Non-pigmented ciliary epithelial cell (primary cell): ENCODE data around the gene LRMDA.

Experiments used
- DNase-seq: peaks from one replicate; pipeline ENCODE4 v3.0.0-alpha.2; 2010; ENCODE audit warnings: low read depth

LRMDA gene

DNA sequence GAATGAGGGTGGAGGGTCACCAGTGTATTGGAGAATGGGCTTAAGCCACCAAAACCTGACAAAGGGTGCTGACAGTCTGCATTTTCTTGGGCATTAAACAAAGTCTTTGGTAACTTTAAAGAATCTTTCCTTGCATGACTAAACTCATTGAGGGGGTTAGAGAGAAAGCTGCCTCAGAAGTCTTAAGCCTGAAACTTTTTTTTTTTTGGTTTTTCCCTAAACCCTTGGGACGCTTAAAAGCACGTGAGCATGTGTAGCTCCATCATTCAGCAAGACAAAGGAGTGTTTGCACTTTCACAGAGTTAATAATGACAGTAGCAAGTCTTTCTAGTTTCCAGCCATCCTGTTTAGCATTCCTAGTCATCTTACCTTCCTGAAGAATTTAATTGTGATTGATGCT, 110.7 kb downstream of the LRMDA start:
- DNase-seq: no peak

DNA sequence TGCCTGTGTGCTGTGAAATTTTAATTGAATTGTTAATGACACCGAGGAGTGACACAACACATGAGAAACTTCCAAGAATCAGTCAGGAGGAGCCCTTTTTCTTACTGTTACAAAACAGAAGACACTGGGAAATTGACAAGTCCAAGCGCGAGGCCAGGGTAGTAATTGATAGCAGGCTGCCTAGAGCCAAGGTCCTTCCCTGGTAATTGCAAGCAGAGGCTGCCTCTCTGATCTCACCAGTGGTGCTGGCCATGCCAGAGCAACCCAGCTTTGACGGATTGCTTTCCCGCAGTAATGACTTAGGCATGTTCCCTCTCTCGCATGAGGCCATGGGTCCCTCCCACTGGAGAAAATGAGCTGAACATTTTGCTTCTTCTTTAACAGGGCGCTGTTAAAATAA, 111.5 kb downstream of the LRMDA start:
- DNase-seq: no peak

DNA sequence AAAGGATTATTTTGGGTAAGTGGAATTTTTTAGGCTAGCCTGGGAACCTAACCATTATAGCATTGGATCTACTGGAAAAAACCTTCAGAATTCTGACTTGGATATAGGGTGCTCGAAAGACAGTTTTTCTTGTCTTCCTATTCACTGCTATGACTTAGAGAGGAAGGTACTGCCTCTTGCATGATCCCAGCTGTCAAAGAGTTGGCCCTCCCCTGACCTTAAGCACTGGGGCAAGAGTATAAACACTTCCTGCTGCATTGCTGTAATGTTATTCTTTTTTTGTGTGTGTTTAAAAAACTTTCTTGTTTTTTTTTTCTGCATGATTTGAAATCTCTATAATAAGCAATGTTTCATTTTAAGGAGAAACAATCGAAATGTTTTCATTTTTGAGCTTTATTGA, 113.0 kb downstream of the LRMDA start:
- no peak for DNase-seq

- DNase-seq: no peak
These were observed 113.7 kb downstream of the LRMDA start for GRCh38 chr10:75544993-75545706.

GRCh38 chr10:75546004-75546403, 114.6 kb downstream of the LRMDA start:
- no peak for DNase-seq

GRCh38 chr10:75547391-75548298, 116.2 kb downstream of the LRMDA start:
- peak; percentile 83 for DNase-seq

DNA sequence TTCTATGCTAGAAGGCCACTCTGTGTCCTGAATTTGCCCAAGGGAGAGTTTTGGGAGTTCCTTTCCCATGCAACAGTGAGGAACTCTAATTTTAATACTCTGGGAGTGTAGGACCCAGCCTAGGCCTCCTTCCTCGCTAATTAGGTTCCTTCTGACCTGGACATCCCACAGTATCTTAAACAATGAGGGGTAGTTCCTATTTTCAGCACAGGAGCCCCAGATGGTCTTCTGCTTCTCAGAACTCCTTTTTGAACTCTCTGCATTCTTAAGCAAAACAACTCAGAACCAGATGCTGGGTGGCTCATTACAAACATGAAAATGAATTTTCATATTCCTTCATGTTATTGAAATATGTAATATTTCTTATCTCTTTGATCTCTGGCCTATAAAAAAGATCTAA, 116.9 kb downstream of the LRMDA start:
- no peak for DNase-seq

DNA sequence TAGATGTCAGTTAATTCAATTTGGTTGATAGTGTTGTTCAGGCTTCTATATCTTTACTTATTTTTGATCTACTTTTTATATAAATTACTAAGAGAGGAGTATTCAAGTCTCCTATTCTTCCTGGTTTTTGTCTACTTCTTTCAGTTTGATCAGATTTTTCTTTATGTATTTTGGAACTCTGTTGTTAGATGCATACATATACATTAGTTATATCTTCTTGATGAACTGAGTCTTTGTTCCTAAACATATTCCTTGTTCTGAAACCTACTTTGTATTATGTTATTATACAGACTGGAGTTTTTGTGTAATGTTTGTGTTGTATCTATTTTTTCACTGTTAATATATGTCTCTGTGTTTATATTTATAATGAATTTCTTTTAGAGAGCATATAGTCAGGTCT, 118.8 kb downstream of the LRMDA start:
- no peak for DNase-seq

GRCh38 chr10:75552171-75552570, 120.7 kb downstream of the LRMDA start:
- no peak for DNase-seq

DNA sequence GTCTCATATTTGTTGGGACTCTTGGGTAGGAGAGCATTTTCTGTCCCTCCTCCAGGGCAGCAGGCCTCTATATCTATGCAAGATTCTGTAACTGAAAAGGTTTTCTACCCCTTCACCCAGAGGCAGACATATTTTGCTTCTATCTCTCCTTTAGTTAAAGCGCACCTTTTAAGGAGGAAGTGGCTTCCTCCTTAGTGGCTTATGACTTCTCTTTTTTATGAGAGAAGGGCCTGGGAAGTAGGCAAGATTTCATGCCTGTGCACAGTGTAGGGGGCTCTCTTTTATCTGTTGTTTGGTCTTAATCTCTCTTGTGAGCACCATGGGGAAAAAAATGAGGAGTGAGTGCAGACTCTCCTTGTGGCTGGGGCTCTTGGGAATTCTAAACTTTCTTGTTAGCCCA, 122.1 kb downstream of the LRMDA start:
- no peak for DNase-seq

DNA sequence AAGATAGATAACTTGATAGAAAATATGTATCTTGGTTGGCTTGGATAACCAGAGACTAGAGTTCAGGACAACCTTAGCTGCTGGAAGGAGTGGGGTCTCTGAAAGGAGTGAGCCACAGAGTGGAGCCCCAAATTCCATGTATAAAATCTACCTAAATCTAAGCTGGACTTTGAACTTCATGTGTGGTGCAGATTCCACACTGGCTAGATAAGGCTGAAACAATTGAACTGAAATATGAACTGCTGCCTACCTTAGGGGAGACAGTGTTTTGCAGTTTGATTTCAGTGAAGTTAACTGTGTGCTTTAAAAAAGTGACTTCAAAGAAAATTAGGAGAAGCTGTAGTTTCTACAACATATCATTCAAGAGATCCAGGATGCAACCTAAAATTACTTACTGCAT, 123.9 kb downstream of the LRMDA start:
- DNase-seq: no peak

DNA sequence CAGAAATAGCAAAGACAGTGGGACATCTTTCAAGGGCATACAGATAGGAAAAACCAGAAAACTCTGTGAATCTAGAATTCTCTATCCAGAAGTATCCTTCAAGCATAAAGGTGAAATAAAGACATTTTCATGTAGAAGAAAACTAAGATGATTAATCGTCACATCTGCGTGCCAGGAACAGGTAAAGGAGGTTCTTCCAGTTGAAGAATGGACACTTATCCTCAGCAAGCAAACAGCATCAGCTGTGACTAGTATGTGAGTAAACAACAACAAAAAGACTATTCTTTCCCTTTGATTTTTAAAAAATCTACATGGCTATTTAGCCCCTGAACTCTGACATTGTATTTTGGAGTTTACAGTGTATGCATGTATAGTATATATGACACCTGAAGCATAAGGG, 124.9 kb downstream of the LRMDA start:
- no peak for DNase-seq

DNA sequence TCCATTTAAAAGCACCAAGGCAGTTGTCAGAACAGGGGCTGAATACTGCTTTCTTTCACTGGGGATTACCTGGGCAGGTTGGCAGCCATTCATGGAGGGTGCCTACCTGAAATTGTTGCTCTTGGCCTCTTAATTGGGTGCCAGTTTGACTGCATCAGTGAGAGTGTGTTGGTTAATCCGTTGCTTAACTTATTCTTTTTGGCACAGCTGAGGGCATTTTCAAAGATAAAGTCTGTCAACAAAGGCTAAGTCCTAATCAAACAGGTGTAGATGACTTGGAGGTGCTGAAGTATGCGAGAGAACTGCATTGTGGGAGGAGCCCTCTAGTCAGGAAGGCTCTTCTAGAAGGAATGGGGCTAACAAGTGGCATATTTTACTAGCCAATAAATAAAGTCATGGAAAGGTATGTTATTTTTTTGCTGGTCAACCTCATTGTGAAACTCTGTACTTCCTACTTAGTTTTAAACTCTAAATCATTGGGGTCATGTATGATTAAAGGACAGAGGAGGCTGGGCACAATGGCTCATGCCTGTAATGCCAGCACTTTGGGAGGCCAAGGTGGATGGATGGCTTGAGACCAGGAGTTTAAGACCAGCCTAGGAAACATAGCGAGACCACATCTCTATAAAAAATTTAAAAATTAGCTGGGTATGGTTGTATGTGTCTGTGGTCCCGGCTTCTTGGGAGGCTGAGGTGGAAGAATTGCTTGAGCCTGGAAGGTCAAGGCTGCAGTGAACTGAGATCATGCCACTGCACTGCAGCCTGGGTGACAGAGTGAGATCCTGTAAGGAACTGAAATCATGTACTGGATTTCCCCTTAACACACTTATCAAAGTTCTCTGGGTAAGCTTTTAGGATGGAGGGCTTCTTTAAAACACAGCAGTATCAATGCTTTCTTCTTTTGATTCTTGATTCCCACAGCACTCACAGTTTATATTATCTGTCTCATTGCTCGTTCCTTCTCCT, 134.1 kb downstream of the LRMDA start:
- no peak for DNase-seq

GRCh38 chr10:75568450-75569130, 137.2 kb downstream of the LRMDA start:
- DNase-seq: no peak

DNA sequence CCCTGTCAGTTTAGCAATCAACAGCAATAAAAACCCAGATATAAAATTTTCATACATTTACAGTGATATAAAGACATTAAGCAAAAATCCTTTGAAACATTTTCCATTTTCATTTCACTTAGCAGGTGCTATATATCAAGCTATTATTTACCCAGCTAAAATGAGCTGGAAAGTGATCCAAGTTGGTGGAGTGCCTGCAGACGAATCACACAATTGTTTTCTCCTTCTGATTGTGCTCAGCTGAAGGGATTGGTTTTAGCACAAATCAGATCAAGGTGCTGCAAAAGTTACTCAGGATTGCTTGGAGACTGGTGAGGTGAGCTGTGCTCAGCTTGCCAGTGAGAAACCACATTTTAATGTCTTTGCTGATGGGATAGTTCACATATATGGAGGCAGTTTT, 138.1 kb downstream of the LRMDA start:
- DNase-seq: no peak

- no peak for DNase-seq
These were observed 141.1 kb downstream of the LRMDA start for GRCh38 chr10:75572478-75572877.

DNA sequence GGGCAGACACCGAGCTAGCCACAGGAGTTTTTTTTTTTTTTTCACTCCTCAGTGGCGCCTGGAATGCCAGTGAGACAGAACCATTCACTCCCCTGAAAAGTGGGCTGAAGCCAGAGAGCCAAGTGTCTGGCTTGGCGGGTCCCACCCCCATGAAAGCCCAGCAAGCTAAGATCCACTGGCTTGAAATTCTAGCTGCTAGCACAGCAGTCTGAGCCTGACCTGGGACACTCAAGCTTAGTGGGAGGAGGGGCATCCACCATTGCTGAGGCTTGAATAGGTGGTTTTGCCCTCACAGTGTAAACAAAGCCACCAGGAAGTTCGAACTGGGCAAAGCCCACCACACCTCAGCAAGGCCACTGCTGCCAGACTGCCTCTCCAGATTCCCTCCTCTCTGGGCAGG, 144.5 kb downstream of the LRMDA start:
- DNase-seq: no peak

DNA sequence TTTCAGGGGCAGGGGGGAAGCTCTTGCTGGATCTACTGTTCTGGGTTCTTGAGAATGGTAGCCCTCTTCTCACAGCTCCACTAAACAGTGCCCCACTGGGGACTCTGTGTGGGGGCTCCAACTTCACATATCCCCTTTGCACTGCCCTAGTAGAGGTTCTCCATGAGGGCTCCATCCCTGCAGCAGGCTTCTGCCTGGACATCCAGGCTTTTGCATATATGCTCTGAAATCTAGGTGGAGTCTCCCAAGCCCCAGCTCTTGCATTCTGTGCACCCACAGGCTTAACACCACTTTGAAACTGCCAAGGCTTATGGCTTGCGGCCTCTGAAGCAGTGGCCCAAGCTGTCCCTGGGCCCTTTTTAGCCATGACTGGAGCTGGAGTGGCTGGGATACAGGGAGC, 150.7 kb downstream of the LRMDA start:
- no peak for DNase-seq

DNA sequence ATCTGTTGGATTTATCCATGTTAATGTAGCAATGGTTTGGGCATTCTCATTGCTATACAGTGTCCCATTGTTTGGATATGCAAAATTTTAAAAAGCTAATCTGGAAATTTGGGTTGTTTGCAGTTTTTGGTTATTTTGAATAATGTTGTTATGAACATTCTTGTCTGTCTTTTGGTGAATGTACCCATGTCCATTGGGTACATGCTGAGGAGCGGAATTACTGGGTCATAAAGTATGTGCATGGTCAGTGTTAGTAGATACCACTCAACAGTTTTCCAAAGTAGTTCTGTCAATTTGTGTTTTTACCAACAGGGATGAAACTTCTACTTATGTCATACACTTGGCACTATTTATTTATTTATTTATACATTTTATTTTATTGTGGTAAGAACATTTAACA, 153.9 kb downstream of the LRMDA start:
- DNase-seq: no peak

DNA sequence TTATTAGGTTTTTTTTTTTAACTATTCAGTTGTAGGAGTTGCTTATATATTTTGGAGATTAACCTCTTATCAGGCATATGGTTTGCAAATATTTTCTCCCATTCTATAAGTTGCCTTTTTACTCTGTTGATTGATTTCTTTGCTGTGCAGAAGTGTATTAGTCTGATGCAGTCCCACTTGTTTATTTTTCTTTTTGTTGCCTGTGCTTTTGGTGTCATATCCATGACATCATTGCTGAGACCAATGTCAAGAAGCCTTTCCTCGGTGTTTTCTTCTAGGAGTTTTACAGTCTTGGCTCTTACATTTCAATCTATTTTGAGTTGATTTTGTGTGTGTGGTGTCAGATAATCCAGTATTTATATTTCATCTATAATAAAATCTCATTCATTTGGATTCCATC, 155.4 kb downstream of the LRMDA start:
- no peak for DNase-seq

DNA sequence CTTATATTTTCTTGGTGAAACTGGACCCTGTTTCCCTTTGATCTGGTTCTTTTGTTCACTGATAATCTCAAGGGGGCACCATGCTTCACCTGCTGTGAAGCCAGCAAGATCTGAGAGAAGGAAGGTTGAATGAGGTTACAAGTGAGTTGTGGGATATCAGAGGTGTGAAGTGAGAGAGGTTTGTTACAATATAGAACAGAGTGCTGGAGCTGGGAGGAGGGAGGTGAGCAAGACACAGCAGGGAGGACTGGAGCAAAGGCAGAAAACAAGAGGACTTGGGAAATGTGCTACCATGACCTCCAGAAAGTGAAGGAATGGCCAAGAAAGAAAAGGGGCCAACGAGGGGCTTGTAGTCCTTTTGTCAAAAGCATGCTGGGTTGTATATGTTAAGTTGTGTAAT, 156.6 kb downstream of the LRMDA start:
- no peak for DNase-seq
